Gastroesophageal sphincter (tissue), 4 donors: ENCODE measurements around the gene FMR1NB. TPM values are rescaled to one million over a fixed set of nuclear protein-coding genes. Genes with fewer than 3 reads are reported as not detected.

Experiments used
- ATAC-seq: fragments of 150-250 bp; one replicate; pipeline ENCODE4 v1.9.1; 2016; ENCODE audit warnings: mild to moderate bottlenecking, moderate library complexity
- H3K27ac ChIP-seq, 4 donors: fragments of 200-600 bp; sonication (generic) in 3 of 4; 1 replicate in 3 of 4; 2 replicates in 1 of 4; pipeline ENCODE4 v1.5.1; 2016 to 2019
- H3K27me3 ChIP-seq: fragments of 200-600 bp; sonication (generic); one replicate; pipeline ENCODE4 v1.5.1; 2019
- H3K36me3 ChIP-seq, 2 donors: fragments of 200-600 bp; sonication (generic); one replicate each; pipeline ENCODE4 v1.5.1; 2019; ENCODE audit warnings: control low read depth in 1 of 2
- H3K4me1 ChIP-seq, 3 donors: fragments of 200-600 bp; sonication (generic); 1 replicate in 2 of 3; 2 replicates in 1 of 3; pipeline ENCODE4 v1.5.1; 2016 to 2019; ENCODE audit warnings: control low read depth in 2 of 3
- H3K4me3 ChIP-seq, 2 donors: fragments of 200-600 bp; sonication (generic); one replicate each; pipeline ENCODE4 v1.5.1; 2019; ENCODE audit warnings: mild to moderate bottlenecking in 1 of 2, moderate library complexity in 1 of 2
- H3K9me3 ChIP-seq, 3 donors: fragments of 200-600 bp; sonication (generic); one replicate each; pipeline ENCODE4 v1.5.1; 2017 to 2019; ENCODE audit warnings: control low read depth in 2 of 3
- CTCF ChIP-seq, 4 experiments: fragments of 200-600 bp in 2 of 4; fragments of 450-650 bp in 2 of 4; sonication (generic) in 1 of 4; IDR thresholded peaks; one replicate each; pipeline ENCODE4 v1.5.1; 2017 to 2019; ENCODE audit warnings: antibody characterized with exemption in 4 of 4, mild to moderate bottlenecking in 2 of 4, moderate library complexity in 2 of 4
- EP300 ChIP-seq: sonication (generic); formaldehyde crosslinking; IDR thresholded peaks from one replicate; pipeline ENCODE4 v1.6.1; 2017; ENCODE audit warnings: antibody characterized with exemption, mild to moderate bottlenecking
- POLR2A ChIP-seq, 2 donors: fragments of 450-650 bp; IDR thresholded peaks; one replicate each; pipeline ENCODE4 v1.6.1; 2017; ENCODE audit warnings: antibody characterized with exemption in 2 of 2, mild to moderate bottlenecking in 2 of 2, moderate library complexity in 1 of 2
- POLR2AphosphoS5 ChIP-seq: sonication (generic); formaldehyde crosslinking; IDR thresholded peaks from one replicate; pipeline ENCODE4 v1.6.1; 2017; ENCODE audit warnings: antibody characterized with exemption
- WGBS, 2 donors: methylation state at CpG; one replicate each; pipeline ENCODE4 v1.1.5; 2018; ENCODE audit warnings: low coverage in 1 of 2; 5-methylcytosine and 5-hydroxymethylcytosine counted together
- total RNA-seq, 4 donors: library from RNA; depleted of rRNA; stranded (reverse); fragments of >200 nt; gene quantifications; one replicate each; pipeline ENCODE4 v1.1.0, GENCODE V29; 2016

Gene FMR1NB
- total RNA-seq = not detected

GRCh38 chrX:147981038-147981752 is at the start of gene FMR1NB:
FMR1NB (plus strand) TSS chrX:147981337; CDS start chrX:147981403, 66 bp downstream.
- 90% methylated on average over 8 of the region's 35 CpGs; no CpG with 5 or more reads in 1 of the 2 donors for WGBS, 2 donors
- no peaks in the 10 kb centered on the region for H3K27me3 ChIP-seq
- H3K36me3 ChIP-seq = no peaks in the 10 kb centered on the region
- H3K4me1 ChIP-seq = no peaks in the 10 kb centered on the region
- ATAC-seq = no peak
- H3K4me3 ChIP-seq = no peak within 1 kb of the TSS
- TF ChIP-seq CTCF (IDR thresholded peaks at IDR 0.05) (no peak), POLR2A (IDR thresholded peaks at IDR 0.05) (no peak), EP300 (no peak), POLR2AphosphoS5 (no peak)
- no peaks in the 10 kb centered on the region for H3K9me3 ChIP-seq
- H3K27ac ChIP-seq = no peak within 1 kb of the TSS

- H3K9me3 ChIP-seq = no peaks in the 10 kb centered on the region
- WGBS, 2 donors = 80 to 100% methylated on average over 1 of the region's 1 CpG
- H3K27me3 ChIP-seq = no peaks in the 10 kb centered on the region
- no peak overlapping the region for H3K27ac ChIP-seq
- ATAC-seq = no peak
- TF ChIP-seq POLR2A (IDR thresholded peaks at IDR 0.05) (no peak), CTCF (IDR thresholded peaks at IDR 0.05) (no peak), EP300 (no peak), POLR2AphosphoS5 (no peak)
- H3K4me3 ChIP-seq = no peak overlapping the region
- no peaks in the 10 kb centered on the region for H3K4me1 ChIP-seq
- H3K36me3 ChIP-seq = peaks cover 0 to 47% of the 10 kb centered on the region in 2 donors
Observed at GRCh38 chrX:147933815-147934214, 47.3 kb upstream of the FMR1NB start.

- Histone ChIP-seq H3K27ac (no peak overlapping the region), H3K27me3 (no peaks in the 10 kb centered on the region), H3K9me3 (no peaks in the 10 kb centered on the region), H3K4me3 (no peak overlapping the region), H3K4me1 (no peaks in the 10 kb centered on the region), H3K36me3 (peaks cover 0 to 55% of the 10 kb centered on the region in 2 donors)
- TF ChIP-seq POLR2AphosphoS5 = no peak
- no peak for TF ChIP-seq POLR2A (IDR thresholded peaks at IDR 0.05)
- TF ChIP-seq EP300 = no peak
- TF ChIP-seq CTCF (IDR thresholded peaks at IDR 0.05) = no peak
- WGBS, 2 donors = 64 to 94% methylated on average over 2 to 3 of the region's 3 CpGs
- ATAC-seq = no peak
Observed at GRCh38 chrX:147935156-147935758, 45.9 kb upstream of the FMR1NB start.

- no peaks in the 10 kb centered on the region for H3K9me3 ChIP-seq
- H3K27me3 ChIP-seq = no peaks in the 10 kb centered on the region
- no peak for ATAC-seq
- no peak overlapping the region for H3K27ac ChIP-seq
- TF ChIP-seq POLR2A (IDR thresholded peaks at IDR 0.05) (no peak), CTCF (IDR thresholded peaks at IDR 0.05) (no peak), EP300 (no peak), POLR2AphosphoS5 (no peak)
- H3K4me1 ChIP-seq = no peaks in the 10 kb centered on the region
- WGBS, 2 donors = 79 to 94% methylated on average over 5 of the region's 5 CpGs
- peaks cover 0 to 80% of the 10 kb centered on the region in 2 donors for H3K36me3 ChIP-seq
- no peak overlapping the region for H3K4me3 ChIP-seq
Observed at GRCh38 chrX:147945286-147945685, 35.9 kb upstream of the FMR1NB start.

- Histone ChIP-seq H3K9me3 (no peaks in the 10 kb centered on the region), H3K27ac (no peak overlapping the region), H3K4me3 (no peak overlapping the region), H3K36me3 (peaks cover 0 to 53% of the 10 kb centered on the region in 2 donors), H3K27me3 (no peaks in the 10 kb centered on the region), H3K4me1 (no peaks in the 10 kb centered on the region)
- no peak for TF ChIP-seq CTCF (IDR thresholded peaks at IDR 0.05)
- no peak for TF ChIP-seq EP300
- no peak for TF ChIP-seq POLR2AphosphoS5
- TF ChIP-seq POLR2A (IDR thresholded peaks at IDR 0.05) = no peak
- ATAC-seq = no peak
- WGBS, 2 donors = 84 to 86% methylated on average over 6 to 7 of the region's 7 CpGs
Observed at GRCh38 chrX:147948531-147948930, 32.6 kb upstream of the FMR1NB start.
